ENCODE data around the gene IFNAR2.
"Not testable (repeated sequence)": the region's sequence is repeated elsewhere in the genome, so short reads cannot be mapped to it uniquely, and the experiment has no call there.

IFNAR2 gene

DNA sequence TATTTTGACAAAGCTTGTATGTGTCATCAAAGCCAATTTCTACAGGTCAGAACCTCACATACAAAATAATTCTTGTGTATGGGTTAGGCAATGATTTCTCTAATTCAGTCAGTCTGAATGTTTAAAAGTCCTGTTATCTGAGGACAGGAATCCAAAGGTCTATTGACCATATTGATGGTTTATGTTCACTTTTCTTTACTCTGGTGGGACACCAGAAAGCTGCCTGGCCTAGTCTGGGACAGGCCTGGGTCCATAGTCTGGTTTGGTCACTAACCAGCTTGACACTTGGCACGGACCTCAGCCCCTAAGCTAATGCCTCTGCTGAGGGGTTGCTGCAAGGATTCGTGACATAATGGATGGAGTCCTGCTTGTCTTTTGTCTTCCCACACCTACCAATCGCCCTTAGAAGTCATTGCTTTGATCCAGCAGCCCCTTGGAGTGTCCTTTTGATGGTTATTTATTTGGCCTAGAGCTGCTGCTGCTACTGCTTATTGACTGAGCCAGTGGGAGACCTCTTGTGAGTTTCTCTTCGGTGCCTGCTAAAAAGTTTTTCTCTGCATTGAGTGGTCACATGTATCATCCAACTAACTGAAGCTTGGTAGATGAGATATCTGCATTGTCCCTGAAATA lies 15.7 kb downstream of the IFNAR2 start:
- DNase-seq: no peak

DNA sequence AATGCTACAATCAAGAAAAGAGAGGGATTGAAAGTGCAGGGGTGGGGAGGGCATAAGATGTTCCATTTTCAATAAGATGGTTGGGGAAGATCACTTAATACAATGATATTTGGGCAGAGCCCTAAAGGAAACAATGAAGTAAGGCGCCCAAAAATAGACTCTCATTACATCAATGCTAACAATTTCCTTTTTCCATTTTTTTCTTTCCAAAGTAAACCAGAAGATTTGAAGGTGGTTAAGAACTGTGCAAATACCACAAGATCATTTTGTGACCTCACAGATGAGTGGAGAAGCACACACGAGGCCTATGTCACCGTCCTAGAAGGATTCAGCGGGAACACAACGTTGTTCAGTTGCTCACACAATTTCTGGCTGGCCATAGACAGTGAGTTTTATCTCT lies 16.8 kb downstream of the IFNAR2 start:
- DNase-seq: no peak

DNA sequence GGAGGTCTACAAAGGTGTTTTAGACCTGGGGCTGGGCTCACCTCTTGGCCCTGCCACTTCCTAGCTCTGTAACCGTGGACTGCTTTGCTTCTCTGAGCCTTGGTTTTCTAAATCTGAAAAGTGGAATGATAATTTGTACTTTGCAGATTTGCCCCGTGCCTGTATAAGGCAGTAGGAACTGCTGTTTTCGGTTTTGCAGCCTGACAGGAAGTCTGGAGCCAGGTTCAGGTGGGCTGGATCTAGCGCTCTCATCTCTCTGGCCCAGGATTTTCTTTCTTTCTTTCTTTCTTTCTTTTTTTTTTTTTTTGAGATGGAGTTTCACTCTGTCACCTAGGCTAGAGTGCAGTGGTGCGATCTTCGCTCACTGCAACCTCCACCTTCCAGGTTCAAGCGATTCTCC lies 17.2 kb downstream of the IFNAR2 start:
- no peak for DNase-seq

DNA sequence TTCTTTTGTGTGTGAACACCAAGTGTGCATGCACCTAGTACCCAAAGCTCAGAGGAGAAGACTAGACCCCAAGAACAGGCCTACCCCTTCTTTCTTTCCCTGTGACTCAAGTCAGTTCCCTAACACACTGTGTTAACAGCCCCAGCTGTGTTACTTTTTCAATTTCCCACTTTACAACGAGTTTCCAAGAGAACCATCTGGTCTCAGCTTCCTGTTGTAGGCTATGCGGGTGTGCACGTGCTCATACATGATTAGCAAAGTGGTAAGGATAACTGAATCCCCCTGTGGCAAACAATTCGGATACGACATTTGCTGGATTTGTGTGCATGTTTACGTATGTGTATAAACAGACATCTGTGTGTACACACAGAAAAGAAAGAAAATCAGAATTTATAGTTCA lies 17.9 kb downstream of the IFNAR2 start:
- no peak for DNase-seq

DNA sequence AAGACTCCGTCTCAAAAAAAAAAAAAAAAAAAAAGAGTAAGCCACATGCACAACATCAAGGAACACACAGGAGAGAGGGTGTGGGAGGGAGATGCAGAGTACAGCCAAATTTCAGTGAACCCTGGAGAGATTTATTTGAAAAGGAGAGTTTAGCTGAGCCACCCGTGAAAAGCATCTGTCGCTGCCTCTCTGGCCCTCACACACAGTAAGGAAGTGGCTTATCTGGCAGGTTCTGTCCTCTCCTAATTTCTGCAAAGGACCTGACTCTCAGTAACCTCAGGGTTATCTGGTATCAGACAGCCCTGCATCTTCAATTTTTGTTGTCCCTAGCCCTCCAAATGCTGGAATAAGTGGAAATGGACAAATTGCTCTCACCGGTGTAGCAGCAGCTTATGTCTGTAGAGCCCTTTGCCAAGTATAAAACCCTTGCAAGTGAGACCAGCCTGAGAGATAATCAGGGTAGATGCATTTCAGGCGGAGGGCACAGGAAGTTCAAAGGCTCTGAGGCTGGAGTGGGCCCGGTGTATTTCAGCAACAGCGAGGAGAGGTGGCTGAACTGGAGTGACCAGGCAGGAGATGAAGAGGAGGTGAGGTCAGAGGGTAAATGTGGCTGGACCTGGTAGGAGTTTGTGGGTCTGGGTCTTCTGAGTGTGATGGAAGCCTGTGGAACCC lies 19.7 kb downstream of the IFNAR2 start:
- no peak for DNase-seq

DNA sequence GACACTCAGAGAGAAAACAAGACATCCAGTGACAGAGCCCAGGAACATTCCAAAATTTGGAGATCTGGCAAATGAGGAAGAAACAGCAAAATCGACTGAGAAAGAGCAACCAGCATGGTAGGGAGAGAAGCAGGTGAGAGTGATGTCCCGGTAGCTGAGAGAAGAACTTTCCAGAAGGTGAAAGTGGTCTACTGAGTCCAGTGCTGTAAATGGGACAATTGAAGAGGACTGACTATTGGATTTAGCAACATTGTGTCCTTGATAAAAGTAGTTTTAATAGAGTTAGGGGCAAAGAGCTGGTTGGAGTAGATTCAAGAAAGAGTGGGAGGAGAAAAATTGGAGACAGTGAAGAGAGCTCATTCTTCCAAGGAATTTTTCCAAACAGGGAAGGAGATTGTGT lies 21.4 kb downstream of the IFNAR2 start:
- DNase-seq: no peak

DNA sequence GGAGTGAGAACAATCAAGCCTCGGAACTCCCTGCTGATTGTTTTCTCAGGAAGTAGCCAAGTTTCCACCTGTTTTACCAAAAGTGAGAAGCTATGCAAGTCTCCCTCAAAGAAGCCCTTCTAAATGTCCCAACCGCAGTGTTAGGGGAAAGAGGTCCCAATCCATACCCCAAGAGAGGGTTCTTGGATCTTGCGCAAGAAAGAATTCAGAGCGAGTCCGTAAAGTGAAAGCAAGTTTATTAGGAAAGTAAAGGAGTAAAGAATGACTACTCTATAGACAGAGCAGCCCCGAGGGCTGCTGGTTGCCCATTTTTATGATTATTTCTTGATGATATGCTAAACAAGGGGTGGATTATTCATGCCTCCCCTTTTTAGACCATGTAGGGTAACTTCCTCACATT lies 23.6 kb downstream of the IFNAR2 start:
- not testable (repeated sequence) for DNase-seq

DNA sequence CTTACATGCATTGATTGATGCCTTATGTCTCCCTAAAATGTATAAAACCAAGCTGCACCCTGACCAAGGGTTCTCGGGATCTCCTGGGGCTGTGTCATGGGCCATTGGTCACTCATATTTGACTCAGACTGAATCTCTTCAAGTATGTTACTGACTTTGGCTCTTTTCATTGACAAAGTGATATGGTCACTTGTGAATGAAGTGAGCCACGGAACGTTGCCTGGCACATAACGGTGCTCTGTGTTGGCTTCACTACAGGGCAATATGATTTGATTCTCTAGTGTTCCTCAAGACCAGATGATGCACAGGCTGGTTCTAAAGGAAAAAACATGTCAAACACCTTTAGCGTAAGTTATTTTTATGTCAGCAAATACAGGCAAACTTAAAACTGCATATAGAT lies 25.0 kb downstream of the IFNAR2 start:
- DNase-seq: no peak

DNA sequence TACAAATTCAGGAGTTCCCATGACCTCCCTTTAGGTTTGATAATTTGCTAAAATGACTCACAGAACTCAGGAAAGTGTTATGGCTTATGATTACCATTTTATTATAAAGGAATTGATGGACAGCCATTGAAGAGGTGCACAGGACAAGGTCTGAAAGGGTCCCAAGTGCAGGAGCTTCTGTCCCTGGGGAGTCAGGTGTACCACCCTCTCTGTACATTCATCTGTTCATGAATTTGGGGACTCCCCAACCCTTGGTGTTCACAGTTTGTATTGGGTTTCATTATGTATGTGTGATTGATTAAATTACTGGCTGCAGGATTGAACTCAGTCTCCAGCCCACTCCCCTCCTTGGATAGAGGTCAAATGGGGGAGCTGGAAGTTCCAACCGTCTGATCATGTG lies 25.7 kb downstream of the IFNAR2 start:
- DNase-seq: no peak

DNA sequence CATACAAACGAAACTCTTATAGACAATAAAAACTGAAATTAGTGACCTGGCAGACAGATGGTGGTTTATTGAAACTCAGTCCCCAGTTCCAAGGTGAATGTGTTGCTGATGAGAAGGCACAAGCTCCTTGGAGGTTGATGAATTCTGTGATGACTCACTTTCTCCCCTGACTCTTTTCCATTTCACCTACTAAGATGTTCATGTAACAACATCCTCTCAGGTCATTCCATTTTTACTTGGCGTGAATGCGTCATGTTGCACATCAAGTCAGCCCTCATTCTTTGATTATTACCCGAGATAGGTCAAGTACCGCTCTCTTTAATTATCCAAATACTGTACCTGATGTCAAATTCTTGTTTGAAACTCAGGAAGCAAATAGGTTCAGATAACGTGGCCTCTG lies 26.3 kb downstream of the IFNAR2 start:
- DNase-seq: no peak

DNA sequence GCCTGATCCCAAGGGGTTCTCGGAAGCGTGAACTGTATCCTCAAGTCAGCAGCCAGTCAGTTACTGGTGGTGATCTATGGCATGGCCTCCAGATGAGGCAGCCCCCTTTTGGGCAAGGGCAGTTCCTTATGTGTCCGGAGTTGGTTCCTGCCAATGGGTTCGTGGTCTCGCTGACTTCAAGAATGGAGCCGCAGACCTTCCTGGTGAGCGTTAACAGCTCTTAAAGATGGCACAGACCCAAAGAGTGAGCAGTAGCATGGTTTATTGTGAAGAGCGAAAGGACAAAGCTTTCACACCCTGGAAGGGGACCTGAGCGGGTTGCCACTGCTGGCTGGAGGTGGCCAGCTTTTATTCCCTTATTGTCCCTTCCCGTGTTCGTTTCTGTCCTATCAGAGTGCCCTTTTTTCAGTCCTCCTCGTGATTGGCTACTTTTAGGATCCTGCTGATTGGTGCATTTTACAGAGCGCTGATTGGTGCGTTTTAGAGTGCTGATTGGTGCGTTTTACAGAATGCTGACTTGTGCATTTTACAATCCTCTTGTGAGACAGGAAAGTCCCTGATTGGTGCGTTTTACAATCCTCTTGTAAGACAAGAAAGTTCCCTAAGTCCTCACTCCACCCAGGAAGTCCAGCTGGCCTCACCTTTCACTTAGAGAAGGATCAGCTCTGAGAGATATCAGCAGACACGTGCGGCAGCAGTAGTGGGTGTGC lies 27.5 kb downstream of the IFNAR2 start:
- DNase-seq: no peak

DNA sequence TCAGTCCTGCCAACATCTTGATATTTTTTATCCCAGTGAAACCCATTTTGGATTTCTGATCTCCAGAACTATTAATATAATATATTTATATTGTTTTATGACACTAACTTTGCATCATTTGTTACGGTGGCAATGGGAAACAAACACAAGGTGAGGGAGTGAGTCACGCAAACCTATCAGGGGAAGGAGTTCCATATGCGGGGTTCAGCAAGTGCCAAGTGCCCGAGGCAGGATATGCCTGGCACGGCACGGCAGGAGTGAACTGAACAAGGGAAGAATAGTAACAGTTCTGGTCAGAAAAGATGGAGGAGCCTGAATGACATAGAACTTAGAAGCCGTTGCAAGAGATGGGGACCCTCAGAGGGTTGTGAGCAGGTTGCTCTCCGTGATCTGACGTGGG lies 28.7 kb downstream of the IFNAR2 start:
- DNase-seq: no peak

DNA sequence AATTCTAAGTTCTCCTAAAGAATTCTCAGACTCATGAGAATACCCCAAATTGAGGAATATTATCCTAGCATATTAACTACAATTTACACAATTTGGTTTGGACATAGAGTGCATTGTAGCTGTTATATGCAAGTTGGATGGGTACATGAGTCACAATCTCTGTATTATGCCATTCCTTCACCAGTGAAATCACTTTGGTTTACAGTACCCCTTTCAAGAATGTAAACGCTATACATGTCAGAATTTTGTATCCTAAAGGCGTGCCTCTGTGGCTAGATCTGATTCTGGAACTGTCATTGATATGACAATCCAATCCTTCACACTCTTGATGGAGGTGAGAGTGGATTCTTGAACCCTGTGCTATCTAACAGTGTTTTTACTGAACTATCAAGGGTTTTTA lies 29.7 kb downstream of the IFNAR2 start:
- DNase-seq: no peak

DNA sequence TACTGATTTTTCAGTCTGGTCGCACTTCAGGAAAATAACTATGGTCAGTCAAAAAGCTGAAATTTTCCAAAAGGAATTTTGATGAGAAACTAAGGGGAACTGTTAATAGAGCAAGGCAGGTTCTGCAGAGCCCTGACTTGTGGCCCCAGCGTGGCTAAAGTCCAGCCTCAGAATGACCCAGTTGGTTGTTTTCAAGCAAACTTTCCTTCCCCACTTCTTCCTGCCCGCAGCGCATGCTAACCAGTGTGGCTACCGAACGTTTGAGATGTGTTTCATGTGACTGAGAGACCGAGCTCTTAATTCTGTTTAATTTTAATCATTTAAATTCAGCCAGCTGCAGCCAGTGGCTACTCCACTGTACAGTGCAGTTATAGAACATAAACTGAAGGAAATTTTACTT lies 30.3 kb downstream of the IFNAR2 start:
- no peak for DNase-seq

DNA sequence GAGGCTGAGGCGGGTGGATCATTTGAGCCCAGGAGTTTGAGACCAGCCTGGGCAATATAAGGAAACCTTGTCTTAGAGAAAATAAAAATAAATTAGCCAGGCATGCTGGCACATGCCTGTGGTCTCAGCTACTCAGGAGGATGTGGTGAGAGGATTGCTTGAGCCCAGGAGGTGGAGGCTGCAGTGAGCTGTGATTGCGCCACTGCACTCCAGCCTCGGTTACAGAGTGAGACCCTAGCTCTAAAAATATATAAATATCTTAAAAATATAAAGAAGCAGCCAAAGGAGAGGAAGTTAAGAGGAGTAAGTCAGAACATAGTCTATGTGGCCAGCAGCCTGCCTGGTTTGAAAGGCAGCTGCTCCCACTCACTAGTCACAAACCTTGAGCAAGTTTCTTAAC lies 31.9 kb downstream of the IFNAR2 start:
- DNase-seq: peak; percentile 23

DNA sequence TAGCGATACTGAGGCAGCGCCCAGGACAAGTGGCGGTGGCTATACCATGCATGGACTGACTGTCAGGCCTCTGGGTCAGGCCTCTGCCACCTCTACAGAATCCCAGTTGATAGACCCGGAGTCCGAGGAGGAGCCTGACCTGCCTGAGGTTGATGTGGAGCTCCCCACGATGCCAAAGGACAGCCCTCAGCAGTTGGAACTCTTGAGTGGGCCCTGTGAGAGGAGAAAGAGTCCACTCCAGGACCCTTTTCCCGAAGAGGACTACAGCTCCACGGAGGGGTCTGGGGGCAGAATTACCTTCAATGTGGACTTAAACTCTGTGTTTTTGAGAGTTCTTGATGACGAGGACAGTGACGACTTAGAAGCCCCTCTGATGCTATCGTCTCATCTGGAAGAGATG lies 33.2 kb downstream of the IFNAR2 start:
- DNase-seq: no peak

DNA sequence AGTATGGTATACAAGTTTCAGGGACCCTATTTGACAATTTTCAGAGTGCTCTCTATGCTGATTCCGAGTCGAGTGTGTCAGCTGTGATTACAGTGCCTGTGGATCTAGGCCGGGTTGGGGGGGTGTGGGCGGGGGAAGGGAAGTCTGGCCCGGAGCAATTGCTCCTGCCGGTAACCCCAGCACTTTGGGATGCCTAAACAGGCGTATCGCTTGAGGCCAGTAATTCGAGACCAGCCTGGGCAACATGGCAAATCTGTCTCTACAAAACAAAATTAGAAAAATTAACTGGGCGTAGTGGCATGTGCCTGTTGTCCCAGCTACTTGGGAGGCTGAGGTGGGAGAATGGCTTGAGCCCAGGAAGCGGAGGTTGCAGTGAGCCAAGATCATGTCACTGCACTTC lies 34.8 kb downstream of the IFNAR2 start:
- DNase-seq: no peak

DNA sequence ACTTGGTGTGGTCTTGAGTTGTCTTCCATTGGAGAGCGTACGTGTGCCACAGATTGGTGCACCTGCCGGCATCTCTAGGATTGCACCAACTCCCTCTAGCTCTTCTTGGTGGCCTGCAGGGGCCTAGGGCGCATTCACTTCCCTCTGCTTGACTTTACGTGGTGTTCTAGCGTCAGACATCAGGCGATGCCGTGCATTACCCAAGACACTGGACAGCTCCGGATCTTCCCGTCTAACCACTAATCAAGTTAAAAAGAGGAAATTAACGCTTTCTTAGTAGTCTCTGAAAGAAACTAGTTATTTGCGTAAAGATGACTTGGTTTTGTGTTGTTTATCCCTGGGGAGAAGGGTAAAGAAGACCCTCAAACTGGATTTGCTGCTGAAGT lies 35.9 kb downstream of the IFNAR2 start:
- DNase-seq: peak; percentile 81

DNA sequence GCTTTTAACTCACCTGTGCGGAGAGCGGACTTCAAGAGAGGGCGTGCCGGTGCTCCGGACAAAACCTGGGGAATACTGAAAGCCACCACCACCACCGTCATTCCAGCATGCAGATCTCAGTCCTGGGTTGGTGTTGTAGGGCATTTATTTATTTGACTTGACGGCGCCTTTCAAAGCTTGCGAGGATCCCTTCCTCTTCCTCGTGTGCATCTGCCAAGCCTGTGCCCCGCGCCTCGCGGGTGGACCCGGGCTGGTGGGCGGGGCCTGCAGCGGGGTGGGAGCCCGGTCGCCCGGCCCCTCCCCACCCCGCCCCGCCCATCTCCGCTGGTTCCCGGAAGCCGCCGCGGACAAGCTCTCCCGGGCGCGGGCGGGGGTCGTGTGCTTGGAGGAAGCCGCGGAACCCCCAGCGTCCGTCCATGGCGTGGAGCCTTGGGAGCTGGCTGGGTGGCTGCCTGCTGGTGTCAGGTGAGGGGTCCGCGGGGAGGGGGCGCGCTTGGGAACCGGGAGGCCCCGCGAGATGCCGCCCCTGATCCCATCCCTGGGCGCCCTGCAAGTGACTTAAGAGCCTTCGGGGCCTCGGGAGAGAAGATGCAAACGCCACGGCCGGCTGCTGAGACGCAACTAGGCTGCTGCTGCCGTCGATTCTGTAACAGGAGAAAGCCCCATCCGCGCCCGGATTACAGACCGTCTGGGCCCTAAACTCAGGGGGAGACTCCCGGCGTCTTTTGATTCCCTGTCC lies 36.5 kb downstream of the IFNAR2 start, which contains the start of gene IL10RB:
Gene IL10RB (plus strand): TSS at position 318 of the 739 bp plus-strand sequence. CDS start 99 bp downstream, at position 417.
- DNase-seq: peak; percentile 79

DNA sequence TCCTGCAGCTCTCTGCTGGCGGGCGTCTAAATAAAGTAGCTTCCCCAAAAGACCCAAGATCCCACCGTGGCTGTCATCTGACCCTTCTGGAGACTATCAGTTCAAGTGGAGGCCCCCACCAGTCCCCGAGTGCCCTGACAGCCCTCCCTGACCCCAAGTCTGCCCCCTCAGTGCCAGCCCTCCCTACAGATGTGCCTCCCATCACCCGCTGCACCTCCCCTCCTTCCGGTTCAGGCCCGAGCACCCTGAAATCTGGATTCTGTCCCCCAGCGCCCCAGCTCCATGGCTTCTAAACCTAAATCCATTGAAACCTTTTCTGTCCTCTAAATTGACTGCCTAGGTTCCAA lies 37.0 kb downstream of the IFNAR2 start:
- peak; percentile 28 for DNase-seq

DNA sequence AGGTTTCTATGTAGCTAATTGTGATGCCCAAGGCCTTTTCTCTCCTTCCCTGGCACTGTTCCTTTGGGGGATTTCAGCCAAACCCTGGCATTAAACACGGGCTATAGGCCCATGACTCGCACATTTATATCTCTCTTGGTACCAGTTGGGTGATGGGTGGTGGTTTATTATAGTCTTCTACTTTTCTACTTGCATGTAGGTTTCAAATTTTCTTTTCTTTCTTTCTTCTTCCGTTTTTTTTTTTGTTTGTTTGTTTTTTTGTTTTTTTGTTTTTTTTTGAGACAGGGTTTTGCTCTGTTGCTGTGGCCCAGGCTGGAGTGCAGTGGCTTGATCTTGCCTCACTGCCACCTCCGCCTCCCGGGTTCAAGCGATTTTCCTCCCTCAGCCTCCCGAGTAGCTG lies 37.5 kb downstream of the IFNAR2 start:
- no peak for DNase-seq

DNA sequence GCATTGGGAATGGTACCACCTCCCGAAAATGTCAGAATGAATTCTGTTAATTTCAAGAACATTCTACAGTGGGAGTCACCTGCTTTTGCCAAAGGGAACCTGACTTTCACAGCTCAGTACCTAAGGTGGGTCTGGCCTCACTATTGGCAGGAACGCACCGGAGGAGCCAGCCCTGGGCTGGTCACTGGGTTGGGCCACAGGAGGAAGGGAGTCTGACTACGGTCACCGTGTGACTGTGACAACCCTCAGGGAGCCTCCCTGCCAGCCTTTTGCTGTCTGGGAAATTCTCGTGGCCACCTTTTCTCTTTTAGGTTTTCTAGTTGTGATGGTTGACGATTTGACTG lies 38.6 kb downstream of the IFNAR2 start:
- no peak for DNase-seq

DNA sequence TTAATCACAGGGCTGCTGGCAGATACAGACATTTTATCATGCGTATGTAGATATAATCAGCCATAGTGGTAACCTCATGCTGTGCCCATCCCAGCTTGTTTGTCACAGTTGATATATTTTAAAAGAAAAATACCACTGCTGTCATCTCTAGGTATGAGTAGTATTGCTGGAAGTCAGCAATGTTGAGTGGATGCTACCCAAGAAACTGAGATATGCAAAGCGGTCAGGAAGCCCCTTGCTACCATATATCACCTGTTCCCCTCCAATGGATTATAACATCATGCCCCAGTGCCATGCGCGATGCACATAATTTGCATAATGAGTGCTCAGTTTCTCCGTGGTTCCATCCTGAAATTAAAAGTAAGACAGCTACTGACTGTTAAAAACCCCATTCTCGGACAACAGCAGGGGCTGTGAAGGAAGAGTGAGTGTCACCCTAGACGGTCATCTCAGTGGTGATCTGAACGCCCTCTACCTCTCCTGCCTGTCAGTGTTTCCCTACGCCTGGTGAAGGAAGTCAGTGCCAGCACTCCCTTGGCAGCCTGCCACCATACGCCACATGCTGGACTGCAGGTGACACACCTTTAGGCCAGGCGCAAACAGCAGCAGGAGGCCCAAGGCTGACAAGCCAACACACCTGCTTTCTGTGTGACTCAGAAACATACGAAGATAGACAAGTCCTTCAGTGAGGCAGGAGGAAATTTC lies 39.2 kb downstream of the IFNAR2 start:
- DNase-seq: peak; percentile 41

Data from CD4-positive, alpha-beta T cell treated with Interferon gamma for 1 hour (primary cell).